Loucy (cell line): Measurements from ENCODE around the gene COP1.

Experiments used
- H2AFZ ChIP-seq: fragments of 200-600 bp; sonication (generic); 2 replicates; pipeline ENCODE4 v1.6.0; 2016; ENCODE audit warnings: antibody characterized with exemption, mild to moderate bottlenecking, low read length, moderate library complexity
- H3F3A ChIP-seq: fragments of 200-600 bp; 2 replicates; pipeline ENCODE4 v1.6.0; 2016; ENCODE audit warnings: antibody characterized with exemption, low read depth, mild to moderate bottlenecking
- H3K27me3 ChIP-seq: fragments of 200-600 bp; sonication (generic); 2 replicates; pipeline ENCODE4 v1.6.1; 2014; ENCODE audit warnings: low read length, mild to moderate bottlenecking; ENCODE audit not compliant: insufficient read depth, poor library complexity, severe bottlenecking
- H3K36me3 ChIP-seq: fragments of 200-600 bp; sonication (generic); 2 replicates; pipeline ENCODE4 v1.6.1; 2016; ENCODE audit warnings: low read length; ENCODE audit not compliant: insufficient read depth
- H3K4me1 ChIP-seq: fragments of 200-600 bp; sonication (generic); 2 replicates; pipeline ENCODE4 v1.5.1; 2014; ENCODE audit warnings: low read length, mild to moderate bottlenecking; ENCODE audit not compliant: insufficient read depth, poor library complexity, severe bottlenecking
- H3K4me2 ChIP-seq: fragments of 200-600 bp; sonication (generic); 2 replicates; pipeline ENCODE4 v1.6.0; 2014; ENCODE audit warnings: antibody characterized with exemption, low read length, low read depth, mild to moderate bottlenecking; ENCODE audit not compliant: poor library complexity, severe bottlenecking
- H3K4me3 ChIP-seq: fragments of 200-600 bp; sonication (generic); 2 replicates; pipeline ENCODE4 v1.5.1; 2014; ENCODE audit warnings: low read length, mild to moderate bottlenecking, mixed read lengths; ENCODE audit not compliant: poor library complexity, severe bottlenecking
- H3K79me2 ChIP-seq: fragments of 200-600 bp; sonication (generic); 2 replicates; pipeline ENCODE4 v1.6.1; 2014; ENCODE audit warnings: low read length; ENCODE audit not compliant: insufficient read depth
- H3K9ac ChIP-seq: fragments of 200-600 bp; sonication (generic); 2 replicates; pipeline ENCODE4 v1.6.0; 2014; ENCODE audit warnings: mild to moderate bottlenecking, low read depth, low read length, moderate library complexity; ENCODE audit not compliant: poor library complexity, severe bottlenecking
- H3K9me2 ChIP-seq: fragments of 200-600 bp; sonication (generic); replicated peaks from 2 replicates; pipeline ENCODE4 v1.6.1; 2016; ENCODE audit warnings: low read depth, low read length, mixed read lengths
- H3K9me3 ChIP-seq: fragments of 200-600 bp; sonication (generic); 2 replicates; pipeline ENCODE4 v1.6.1; 2014; ENCODE audit warnings: mild to moderate bottlenecking, antibody characterized with exemption, low read length, low read depth; ENCODE audit not compliant: insufficient read depth
- H4K20me1 ChIP-seq: fragments of 200-600 bp; sonication (generic); 2 replicates; pipeline ENCODE4 v1.6.0; 2014; ENCODE audit warnings: antibody characterized with exemption, low read length, mild to moderate bottlenecking; ENCODE audit not compliant: insufficient read depth, poor library complexity, severe bottlenecking
- CTCF ChIP-seq: fragments of 200-600 bp; sonication (generic); conservative IDR thresholded peaks from 2 replicates; pipeline ENCODE4 v1.5.1; 2014; ENCODE audit warnings: mild to moderate bottlenecking, antibody characterized with exemption, low read length
- EZH2phosphoT487 ChIP-seq: fragments of 200-600 bp; IDR thresholded peaks from 2 replicates; pipeline ENCODE4 v1.6.1; 2018; ENCODE audit warnings: antibody characterized with exemption, mild to moderate bottlenecking, moderate library complexity, borderline replicate concordance

Gene COP1

GRCh38 chr1:175978926-175979325 is 228.2 kb downstream of the COP1 start:
- Histone ChIP-seq H3K9me3 (peaks cover 2% of the 10 kb centered on the region; the same call in 1 of the 2 replicates), H3K9ac (no peak overlapping the region), H3K4me2 (no peak overlapping the region), H3K36me3 (peaks cover 33% of the 10 kb centered on the region), H2AFZ (no peak overlapping the region), H3K9me2 (no peaks in the 10 kb centered on the region), H3K4me3 (no peak overlapping the region), H4K20me1 (peaks cover 3% of the 10 kb centered on the region), H3F3A (no peaks in the 10 kb centered on the region), H3K79me2 (no peaks in the 10 kb centered on the region), H3K27me3 (no peaks in the 10 kb centered on the region), H3K4me1 (no peaks in the 10 kb centered on the region)
- TF ChIP-seq EZH2phosphoT487 (no peak), CTCF (no peak)

GRCh38 chr1:175978476-175978875 is 228.6 kb downstream of the COP1 start:
- H3K4me2 ChIP-seq = no peak overlapping the region
- H3K9me3 ChIP-seq = peaks cover 2% of the 10 kb centered on the region; the same call in 1 of the 2 replicates
- H3K27me3 ChIP-seq = no peaks in the 10 kb centered on the region
- peaks cover 3% of the 10 kb centered on the region for H4K20me1 ChIP-seq
- no peak overlapping the region for H2AFZ ChIP-seq
- H3K4me1 ChIP-seq = no peaks in the 10 kb centered on the region
- no peak overlapping the region for H3K9ac ChIP-seq
- H3K36me3 ChIP-seq = peaks cover 28% of the 10 kb centered on the region
- no peaks in the 10 kb centered on the region for H3F3A ChIP-seq
- no peaks in the 10 kb centered on the region for H3K9me2 ChIP-seq
- TF ChIP-seq CTCF = no peak
- TF ChIP-seq EZH2phosphoT487 = no peak
- no peaks in the 10 kb centered on the region for H3K79me2 ChIP-seq
- no peak overlapping the region for H3K4me3 ChIP-seq

GRCh38 chr1:175976865-175977642 is 230.0 kb downstream of the COP1 start:
- no peaks in the 10 kb centered on the region for H3K9me2 ChIP-seq
- no peak overlapping the region for H3K9ac ChIP-seq
- H4K20me1 ChIP-seq = peaks cover 3% of the 10 kb centered on the region
- no peaks in the 10 kb centered on the region for H3K4me1 ChIP-seq
- no peaks in the 10 kb centered on the region for H3K79me2 ChIP-seq
- peaks cover 15% of the 10 kb centered on the region for H3K36me3 ChIP-seq
- TF ChIP-seq CTCF (no peak), EZH2phosphoT487 (no peak)
- H3F3A ChIP-seq = no peaks in the 10 kb centered on the region
- H3K4me2 ChIP-seq = no peak overlapping the region
- no peaks in the 10 kb centered on the region for H3K27me3 ChIP-seq
- H2AFZ ChIP-seq = no peak overlapping the region
- H3K4me3 ChIP-seq = no peak overlapping the region
- peaks cover 2% of the 10 kb centered on the region; the same call in 1 of the 2 replicates for H3K9me3 ChIP-seq
